OCI-LY1 (cell line): Measurements from ENCODE around the gene PCSK2.

Experiments
- H2AFZ ChIP-seq: fragments of 200-600 bp; sonication (generic), shearing (Covaris generic); 2 replicates; pipeline ENCODE4 v1.6.0; 2014; ENCODE audit warnings: antibody characterized with exemption, mild to moderate bottlenecking, low read length
- H3F3A ChIP-seq: fragments of 200-600 bp; sonication (generic), shearing (Covaris generic); 2 replicates; pipeline ENCODE4 v1.6.0; 2014; ENCODE audit warnings: mild to moderate bottlenecking, antibody characterized with exemption, low read length, moderate library complexity; ENCODE audit not compliant: insufficient read depth
- H3K27ac ChIP-seq: fragments of 200-600 bp; sonication (generic); 2 replicates; pipeline ENCODE4 v1.5.1; 2014; ENCODE audit warnings: low read length, mixed run types, mild to moderate bottlenecking, low read depth; ENCODE audit not compliant: poor library complexity, severe bottlenecking
- H3K27me3 ChIP-seq: fragments of 200-600 bp; sonication (generic); 2 replicates; pipeline ENCODE4 v1.6.0; 2014; ENCODE audit warnings: antibody characterized with exemption, mild to moderate bottlenecking, low read length, moderate library complexity; ENCODE audit not compliant: insufficient read depth
- H3K36me3 ChIP-seq: fragments of 200-600 bp; sonication (generic); 2 replicates; pipeline ENCODE4 v1.6.1; 2014; ENCODE audit warnings: mild to moderate bottlenecking, antibody characterized with exemption, low read length, moderate library complexity, mixed read lengths; ENCODE audit not compliant: insufficient read depth
- H3K4me1 ChIP-seq: fragments of 200-600 bp; sonication (generic); 2 replicates; pipeline ENCODE4 v1.5.1; 2014; ENCODE audit warnings: mild to moderate bottlenecking, low read length, moderate library complexity; ENCODE audit not compliant: insufficient read depth, severe bottlenecking
- H3K4me2 ChIP-seq: fragments of 200-600 bp; sonication (generic), shearing (Covaris generic); 2 replicates; pipeline ENCODE4 v1.6.1; 2014; ENCODE audit warnings: low read length
- H3K4me3 ChIP-seq: fragments of 200-600 bp; sonication (generic); 2 replicates; pipeline ENCODE4 v1.5.1; 2014; ENCODE audit warnings: low read length, low read depth, mild to moderate bottlenecking, mixed read lengths; ENCODE audit not compliant: poor library complexity, severe bottlenecking
- H3K79me2 ChIP-seq: fragments of 200-600 bp; shearing (Covaris generic); 2 replicates; pipeline ENCODE4 v1.6.1; 2016; ENCODE audit warnings: mixed run types, low read length, mixed read lengths; ENCODE audit not compliant: insufficient read depth
- H3K9ac ChIP-seq: fragments of 200-600 bp; sonication (generic), shearing (Covaris generic); 2 replicates; pipeline ENCODE4 v1.6.1; 2014; ENCODE audit warnings: mild to moderate bottlenecking, low read length, mixed read lengths
- H3K9me2 ChIP-seq: fragments of 200-600 bp; sonication (generic), shearing (Covaris generic); 2 replicates; pipeline ENCODE4 v1.6.1; 2014; ENCODE audit warnings: low read depth, mild to moderate bottlenecking, low read length, mixed read lengths
- H3K9me3 ChIP-seq: fragments of 200-600 bp; shearing (Covaris generic); 2 replicates; pipeline ENCODE4 v1.6.1; 2014; ENCODE audit warnings: low read length, mixed read lengths
- H4K20me1 ChIP-seq: fragments of 200-600 bp; sonication (generic), shearing (Covaris generic); 2 replicates; pipeline ENCODE4 v1.6.0; 2016; ENCODE audit warnings: mild to moderate bottlenecking, low read length; ENCODE audit not compliant: insufficient read depth
- CTCF ChIP-seq: fragments of 200-600 bp; sonication (generic), shearing (Covaris generic); IDR thresholded peaks from 2 replicates; pipeline ENCODE4 v1.5.1; 2017; ENCODE audit warnings: mild to moderate bottlenecking, antibody characterized with exemption, low read length, moderate library complexity, mixed read lengths
- EZH2 ChIP-seq: fragments of 200-600 bp; sonication (generic), shearing (Covaris generic); IDR thresholded peaks from 2 replicates; pipeline ENCODE4 v1.8.0; 2017; ENCODE audit warnings: borderline replicate concordance, mixed run types, mild to moderate bottlenecking, antibody characterized with exemption, low read length, moderate library complexity, mixed read lengths

PCSK2 gene

GRCh38 chr20:17236766-17237165, 9.9 kb downstream of the PCSK2 start:
- H3K9me2 ChIP-seq: no peaks in the 10 kb centered on the region
- TF ChIP-seq EZH2: no peak
- TF ChIP-seq CTCF: no peak

GRCh38 chr20:17248224-17248623, 21.4 kb downstream of the PCSK2 start:
- no peak overlapping the region for H3K9ac ChIP-seq
- H3K4me1 ChIP-seq: no peaks in the 10 kb centered on the region
- no peak overlapping the region for H3K27ac ChIP-seq
- H3K9me2 ChIP-seq: no peaks in the 10 kb centered on the region
- H3K4me3 ChIP-seq: no peak overlapping the region
- H3F3A ChIP-seq: no peaks in the 10 kb centered on the region
- H3K27me3 ChIP-seq: no peaks in the 10 kb centered on the region
- H3K36me3 ChIP-seq: no peaks in the 10 kb centered on the region
- H4K20me1 ChIP-seq: no peaks in the 10 kb centered on the region
- H2AFZ ChIP-seq: no peak overlapping the region
- no peaks in the 10 kb centered on the region for H3K79me2 ChIP-seq
- H3K9me3 ChIP-seq: no peaks in the 10 kb centered on the region
- TF ChIP-seq CTCF (no peak), EZH2 (no peak)
- no peak overlapping the region for H3K4me2 ChIP-seq

More at GRCh38 chr20:17236766-17237165, 9.9 kb downstream of the PCSK2 start:
- Histone ChIP-seq H3K4me1 (no peaks in the 10 kb centered on the region), H3K36me3 (no peaks in the 10 kb centered on the region), H3K4me2 (no peak overlapping the region), H3K79me2 (no peaks in the 10 kb centered on the region), H3K27ac (no peak overlapping the region), H2AFZ (no peak overlapping the region), H3K9ac (no peak overlapping the region), H3K4me3 (no peak overlapping the region), H3K9me3 (no peaks in the 10 kb centered on the region), H4K20me1 (no peaks in the 10 kb centered on the region), H3F3A (no peaks in the 10 kb centered on the region), H3K27me3 (no peaks in the 10 kb centered on the region)

DNA sequence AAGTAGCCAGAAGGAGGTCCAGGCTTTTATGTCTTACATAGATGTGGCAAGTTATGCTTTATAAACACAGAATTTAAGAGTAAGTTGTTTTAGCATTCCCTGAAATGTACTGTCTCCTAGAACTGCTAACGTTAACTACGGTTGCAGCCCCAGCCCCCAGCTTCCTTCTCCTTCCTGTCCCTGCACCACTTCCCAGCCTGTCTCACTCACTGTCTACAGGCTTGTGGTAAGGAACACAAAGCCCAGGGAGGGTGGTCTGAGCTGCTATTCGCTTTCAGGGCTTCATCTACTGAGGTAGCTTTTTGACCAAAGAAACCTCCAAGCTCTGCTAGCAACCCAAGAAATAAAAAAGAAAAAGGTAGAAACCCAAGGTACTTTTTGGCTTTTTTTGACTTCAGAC, 35.9 kb downstream of the PCSK2 start:
- no peak overlapping the region for H3K4me2 ChIP-seq
- H3K27ac ChIP-seq: no peak overlapping the region
- no peak overlapping the region for H3K9ac ChIP-seq
- H3K27me3 ChIP-seq: no peaks in the 10 kb centered on the region
- no peaks in the 10 kb centered on the region for H3K9me3 ChIP-seq
- H3K9me2 ChIP-seq: no peaks in the 10 kb centered on the region
- H3K36me3 ChIP-seq: no peaks in the 10 kb centered on the region
- H3K4me3 ChIP-seq: no peak overlapping the region
- H4K20me1 ChIP-seq: no peaks in the 10 kb centered on the region
- H3K4me1 ChIP-seq: no peaks in the 10 kb centered on the region
- no peak overlapping the region for H2AFZ ChIP-seq
- H3K79me2 ChIP-seq: no peaks in the 10 kb centered on the region
- TF ChIP-seq CTCF: no peak
- no peak for TF ChIP-seq EZH2
- H3F3A ChIP-seq: no peaks in the 10 kb centered on the region
